ENCODE results near the gene TMEM163. TPM values are rescaled to one million over a fixed set of nuclear protein-coding genes. Genes with fewer than 3 reads are reported as not detected.

The TMEM163 gene
- total RNA-seq, 2 experiments from 2014 or later: not detected

GRCh38 chr2:134642938-134643337 is 75.9 kb downstream of the TMEM163 start:
- no peaks in the 10 kb centered on the region for H3K36me3 Mint-ChIP-seq (ENCODE audit: low read depth)
- no peak overlapping the region for H3K27ac Mint-ChIP-seq
- intact Hi-C loops (cut with micrococcal nuclease): no loop called here
- peaks cover 4% of the 10 kb centered on the region for H3K27me3 Mint-ChIP-seq
- CTCF ChIA-PET: no interaction called here
- no peak overlapping the region for H3K4me3 Mint-ChIP-seq
- no peak for DNase-seq
- TF ChIP-seq CTCF (IDR thresholded peaks at IDR 0.05): no peak
- no peaks in the 10 kb centered on the region for H3K4me1 Mint-ChIP-seq (ENCODE audit: low read depth)
- no peak for ATAC-seq
- POLR2A ChIA-PET: no interaction called here
- H3K9me3 Mint-ChIP-seq: peaks cover 1% of the 10 kb centered on the region

GRCh38 chr2:134640494-134640893 is 78.3 kb downstream of the TMEM163 start:
- Mint-ChIP-seq H3K27me3 (no peaks in the 10 kb centered on the region), H3K4me1 (ENCODE audit: low read depth) (no peaks in the 10 kb centered on the region), H3K4me3 (no peak overlapping the region), H3K27ac (no peak overlapping the region), H3K9me3 (peaks cover 1% of the 10 kb centered on the region), H3K36me3 (ENCODE audit: low read depth) (no peaks in the 10 kb centered on the region)
- DNase-seq (no peak), ATAC-seq (no peak)
- TF ChIP-seq CTCF (IDR thresholded peaks at IDR 0.05): no peak
- ChIA-PET POLR2A (no interaction called here), CTCF (interaction anchor here (1.2 kb wide), 1 partner anchor 253 kb away, joined by 3 read pairs; no protein-coding TSS in a partner anchor)
- intact Hi-C loops (cut with micrococcal nuclease): no loop called here

GRCh38 chr2:134639265-134639664 is 79.5 kb downstream of the TMEM163 start:
- no peak for DNase-seq
- ATAC-seq: no peak
- Mint-ChIP-seq H3K27ac (no peak overlapping the region), H3K4me3 (no peak overlapping the region), H3K4me1 (ENCODE audit: low read depth) (no peaks in the 10 kb centered on the region), H3K36me3 (ENCODE audit: low read depth) (no peaks in the 10 kb centered on the region), H3K9me3 (peaks cover 1% of the 10 kb centered on the region), H3K27me3 (no peaks in the 10 kb centered on the region)
- TF ChIP-seq CTCF (IDR thresholded peaks at IDR 0.05): no peak
- ChIA-PET CTCF (no interaction called here), POLR2A (no interaction called here)
- intact Hi-C loops (cut with micrococcal nuclease): no loop called here

- Mint-ChIP-seq H3K4me1 (ENCODE audit: low read depth) (no peaks in the 10 kb centered on the region), H3K4me3 (no peak overlapping the region), H3K9me3 (peaks cover under 1% of the 10 kb centered on the region), H3K36me3 (ENCODE audit: low read depth) (no peaks in the 10 kb centered on the region), H3K27me3 (no peaks in the 10 kb centered on the region), H3K27ac (no peak overlapping the region)
- no peak for TF ChIP-seq CTCF (IDR thresholded peaks at IDR 0.05)
- ChIA-PET CTCF (interaction anchor here (0.6 kb wide), 1 partner anchor 141 kb away, joined by 3 read pairs; no protein-coding TSS in a partner anchor), POLR2A (no interaction called here)
- ATAC-seq (no peak), DNase-seq (no peak)
- intact Hi-C loops (cut with micrococcal nuclease): no loop called here
Measured at GRCh38 chr2:134636714-134637113, 82.1 kb downstream of the TMEM163 start.

GRCh38 chr2:134634054-134634753 is 84.6 kb downstream of the TMEM163 start:
- POLR2A ChIA-PET: no interaction called here
- TF ChIP-seq CTCF (IDR thresholded peaks at IDR 0.05): no peak
- H3K27ac Mint-ChIP-seq: no peak overlapping the region
- CTCF ChIA-PET: no interaction called here
- DNase-seq (no peak), ATAC-seq (no peak)
- no peaks in the 10 kb centered on the region for H3K9me3 Mint-ChIP-seq
- H3K4me1 Mint-ChIP-seq (ENCODE audit: low read depth): no peaks in the 10 kb centered on the region
- H3K4me3 Mint-ChIP-seq: no peak overlapping the region
- no peaks in the 10 kb centered on the region for H3K27me3 Mint-ChIP-seq
- intact Hi-C loops (cut with micrococcal nuclease): no loop called here
- no peaks in the 10 kb centered on the region for H3K36me3 Mint-ChIP-seq (ENCODE audit: low read depth)
